Breast epithelium (tissue), 3 donors: ENCODE measurements around the gene YTHDF1.

Experiments used
- POLR2A ChIP-seq: fragments of 450-650 bp; IDR thresholded peaks from one replicate; pipeline ENCODE4 v1.6.1; 2016; ENCODE audit warnings: antibody characterized with exemption, mild to moderate bottlenecking, moderate library complexity
- POLR2AphosphoS5 ChIP-seq, 3 donors: sonication (generic); formaldehyde crosslinking; IDR thresholded peaks; one replicate each; pipeline ENCODE4 v1.6.1; 2017; ENCODE audit warnings: antibody characterized with exemption in 3 of 3
- TF ChIP-seq, protein P1 (sequence below), 3 donors: fragments of 450-650 bp; IDR thresholded peaks; one replicate each; pipeline ENCODE4 v1.5.1; 2016 to 2017; ENCODE audit warnings: antibody characterized with exemption in 3 of 3, mild to moderate bottlenecking in 3 of 3, moderate library complexity in 3 of 3

DNA sequence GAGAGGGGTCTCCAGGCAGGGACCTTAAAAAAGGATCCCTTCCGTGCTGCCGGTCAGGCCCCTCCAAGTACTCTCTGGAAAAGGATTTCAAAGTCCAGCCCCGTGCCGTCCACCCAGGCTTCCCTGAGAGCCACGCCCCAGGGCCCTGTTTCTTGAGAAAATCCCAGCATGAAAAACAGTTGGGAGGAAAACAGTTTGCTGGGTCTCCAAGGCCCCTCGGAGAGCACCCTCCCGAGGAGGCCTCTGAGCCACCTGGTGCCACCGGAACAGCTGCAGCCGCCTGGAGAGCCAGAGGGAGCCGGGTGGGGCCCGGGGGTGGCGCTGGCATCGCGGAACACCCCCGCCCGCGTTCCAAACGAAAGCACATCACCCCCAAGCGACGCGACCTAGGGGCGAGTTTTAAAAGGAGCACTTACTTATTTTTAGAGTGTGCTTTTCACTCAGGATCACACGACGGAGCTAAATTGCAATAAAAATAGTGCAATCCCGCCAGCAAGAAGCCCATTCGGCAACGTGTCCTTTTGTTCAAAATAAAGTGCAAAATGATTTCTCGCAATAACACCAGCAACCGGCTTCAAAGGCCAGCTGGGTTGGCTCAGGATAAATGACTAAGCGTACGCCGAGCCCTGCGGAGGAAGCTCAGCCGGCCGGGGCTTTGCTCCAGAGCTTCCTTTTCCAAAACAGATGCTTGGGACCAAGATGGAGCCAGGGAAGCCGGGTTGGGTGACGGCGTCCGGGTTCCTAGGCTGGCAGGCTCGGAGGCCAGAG, 64.2 kb downstream of the YTHDF1 start:
- TF ChIP-seq, protein P1, sequence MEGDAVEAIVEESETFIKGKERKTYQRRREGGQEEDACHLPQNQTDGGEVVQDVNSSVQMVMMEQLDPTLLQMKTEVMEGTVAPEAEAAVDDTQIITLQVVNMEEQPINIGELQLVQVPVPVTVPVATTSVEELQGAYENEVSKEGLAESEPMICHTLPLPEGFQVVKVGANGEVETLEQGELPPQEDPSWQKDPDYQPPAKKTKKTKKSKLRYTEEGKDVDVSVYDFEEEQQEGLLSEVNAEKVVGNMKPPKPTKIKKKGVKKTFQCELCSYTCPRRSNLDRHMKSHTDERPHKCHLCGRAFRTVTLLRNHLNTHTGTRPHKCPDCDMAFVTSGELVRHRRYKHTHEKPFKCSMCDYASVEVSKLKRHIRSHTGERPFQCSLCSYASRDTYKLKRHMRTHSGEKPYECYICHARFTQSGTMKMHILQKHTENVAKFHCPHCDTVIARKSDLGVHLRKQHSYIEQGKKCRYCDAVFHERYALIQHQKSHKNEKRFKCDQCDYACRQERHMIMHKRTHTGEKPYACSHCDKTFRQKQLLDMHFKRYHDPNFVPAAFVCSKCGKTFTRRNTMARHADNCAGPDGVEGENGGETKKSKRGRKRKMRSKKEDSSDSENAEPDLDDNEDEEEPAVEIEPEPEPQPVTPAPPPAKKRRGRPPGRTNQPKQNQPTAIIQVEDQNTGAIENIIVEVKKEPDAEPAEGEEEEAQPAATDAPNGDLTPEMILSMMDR (IDR thresholded peaks at IDR 0.05), result no peak
- no peak for TF ChIP-seq POLR2A
- no peak for TF ChIP-seq POLR2AphosphoS5 (IDR thresholded peaks at IDR 0.05)
